ENCODE results near the gene DCAF8.

DCAF8 gene

DNA sequence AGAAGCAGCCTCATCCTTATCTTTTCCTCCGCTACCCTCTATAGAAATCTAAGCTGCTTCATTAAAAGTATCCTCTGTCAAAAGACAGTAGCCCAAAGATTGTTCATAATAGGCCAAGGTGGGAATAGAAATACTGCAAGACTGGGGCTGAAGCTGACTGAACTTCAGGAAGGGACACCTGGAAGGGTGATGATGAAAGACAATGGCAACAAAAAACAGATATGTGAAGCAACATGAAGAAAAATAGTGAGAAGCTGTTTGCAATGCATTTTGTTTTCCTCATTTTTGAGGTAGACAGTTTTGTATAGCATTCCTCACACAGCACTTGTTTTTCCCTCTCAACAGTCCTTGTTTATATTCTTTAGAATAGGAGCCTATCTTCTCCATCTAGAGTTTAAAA lies 16.9 kb downstream of the DCAF8 start:
- H2AFZ ChIP-seq (ENCODE audit: low read length) = no peak overlapping the region
- H3K79me2 ChIP-seq (ENCODE audit: low read length) = peaks cover 79% of the 10 kb centered on the region
- peaks cover 8% of the 10 kb centered on the region; the same call in 1 of the 2 replicates for H3K36me3 ChIP-seq (replicated peaks; ENCODE audit: insufficient read depth, low read length)
- H3K9ac ChIP-seq (ENCODE audit: low read length) = no peak overlapping the region
- no peak overlapping the region for H3K4me3 ChIP-seq (ENCODE audit: low read length)
- no peaks in the 10 kb centered on the region for H3K9me2 ChIP-seq (replicated peaks; ENCODE audit: insufficient read depth, low read length)
- H3K27me3 ChIP-seq (replicated peaks; ENCODE audit: insufficient read depth, low read length) = no peaks in the 10 kb centered on the region
- DNase-seq = no peak
- no peak overlapping the region for H3K27ac ChIP-seq (ENCODE audit: low read length)
- no peak overlapping the region for H3K4me2 ChIP-seq (ENCODE audit: low read depth, low read length)
- H4K20me1 ChIP-seq (ENCODE audit: insufficient read depth, low read length) = no peaks in the 10 kb centered on the region; the same call in 1 of the 2 replicates
- no peaks in the 10 kb centered on the region for H3F3A ChIP-seq (ENCODE audit: insufficient read depth, low read length)
- no peaks in the 10 kb centered on the region for H3K4me1 ChIP-seq (ENCODE audit: low read length)
- no peak for TF ChIP-seq EZH2 (optimal IDR thresholded peaks at IDR 0.05; ENCODE audit: low read depth, low read length)
- TF ChIP-seq, protein P1, sequence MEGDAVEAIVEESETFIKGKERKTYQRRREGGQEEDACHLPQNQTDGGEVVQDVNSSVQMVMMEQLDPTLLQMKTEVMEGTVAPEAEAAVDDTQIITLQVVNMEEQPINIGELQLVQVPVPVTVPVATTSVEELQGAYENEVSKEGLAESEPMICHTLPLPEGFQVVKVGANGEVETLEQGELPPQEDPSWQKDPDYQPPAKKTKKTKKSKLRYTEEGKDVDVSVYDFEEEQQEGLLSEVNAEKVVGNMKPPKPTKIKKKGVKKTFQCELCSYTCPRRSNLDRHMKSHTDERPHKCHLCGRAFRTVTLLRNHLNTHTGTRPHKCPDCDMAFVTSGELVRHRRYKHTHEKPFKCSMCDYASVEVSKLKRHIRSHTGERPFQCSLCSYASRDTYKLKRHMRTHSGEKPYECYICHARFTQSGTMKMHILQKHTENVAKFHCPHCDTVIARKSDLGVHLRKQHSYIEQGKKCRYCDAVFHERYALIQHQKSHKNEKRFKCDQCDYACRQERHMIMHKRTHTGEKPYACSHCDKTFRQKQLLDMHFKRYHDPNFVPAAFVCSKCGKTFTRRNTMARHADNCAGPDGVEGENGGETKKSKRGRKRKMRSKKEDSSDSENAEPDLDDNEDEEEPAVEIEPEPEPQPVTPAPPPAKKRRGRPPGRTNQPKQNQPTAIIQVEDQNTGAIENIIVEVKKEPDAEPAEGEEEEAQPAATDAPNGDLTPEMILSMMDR (IDR thresholded peaks at IDR 0.05; ENCODE audit: low read length) = no peak
- TF ChIP-seq EZH2phosphoT487 (IDR thresholded peaks at IDR 0.05; ENCODE audit: low read length) = no peak
- H3K9me3 ChIP-seq (replicated peaks; ENCODE audit: insufficient read depth, low read length) = no peaks in the 10 kb centered on the region

DNA sequence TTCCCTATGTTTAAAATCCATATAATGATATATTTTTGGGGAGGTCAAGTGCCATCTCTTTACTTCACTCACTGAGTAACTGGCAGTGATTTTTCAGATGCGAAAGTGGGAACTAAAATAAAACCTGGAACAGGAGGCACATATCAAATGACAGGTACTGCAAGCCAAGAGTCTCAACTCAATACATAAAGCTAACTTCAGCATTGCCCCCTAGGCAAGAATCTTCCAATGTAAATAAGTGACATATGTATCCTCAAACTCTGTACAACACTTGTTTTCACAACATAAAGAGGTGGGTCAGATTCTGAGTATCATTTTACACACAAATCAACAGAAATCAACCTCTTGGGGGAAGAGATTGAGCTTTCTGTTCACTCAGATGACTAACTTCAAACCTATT lies 18.1 kb downstream of the DCAF8 start:
- Histone ChIP-seq H2AFZ (ENCODE audit: low read length) (no peak overlapping the region), H3K36me3 (replicated peaks; ENCODE audit: insufficient read depth, low read length) (peaks cover 14% of the 10 kb centered on the region), H3K4me1 (ENCODE audit: low read length) (no peaks in the 10 kb centered on the region), H3K79me2 (ENCODE audit: low read length) (peaks cover 71% of the 10 kb centered on the region), H3F3A (ENCODE audit: insufficient read depth, low read length) (no peaks in the 10 kb centered on the region), H3K27ac (ENCODE audit: low read length) (no peak overlapping the region), H3K27me3 (replicated peaks; ENCODE audit: insufficient read depth, low read length) (no peaks in the 10 kb centered on the region), H3K9me2 (replicated peaks; ENCODE audit: insufficient read depth, low read length) (no peaks in the 10 kb centered on the region), H3K9ac (ENCODE audit: low read length) (no peak overlapping the region), H3K4me2 (ENCODE audit: low read depth, low read length) (no peak overlapping the region), H4K20me1 (ENCODE audit: insufficient read depth, low read length) (no peaks in the 10 kb centered on the region; the same call in 1 of the 2 replicates), H3K9me3 (replicated peaks; ENCODE audit: insufficient read depth, low read length) (no peaks in the 10 kb centered on the region), H3K4me3 (ENCODE audit: low read length) (no peak overlapping the region)
- no peak for DNase-seq
- TF ChIP-seq EZH2phosphoT487 (IDR thresholded peaks at IDR 0.05; ENCODE audit: low read length) (no peak), EZH2 (optimal IDR thresholded peaks at IDR 0.05; ENCODE audit: low read depth, low read length) (no peak)
- TF ChIP-seq, protein P1 (IDR thresholded peaks at IDR 0.05; ENCODE audit: low read length) = no peak

DNA sequence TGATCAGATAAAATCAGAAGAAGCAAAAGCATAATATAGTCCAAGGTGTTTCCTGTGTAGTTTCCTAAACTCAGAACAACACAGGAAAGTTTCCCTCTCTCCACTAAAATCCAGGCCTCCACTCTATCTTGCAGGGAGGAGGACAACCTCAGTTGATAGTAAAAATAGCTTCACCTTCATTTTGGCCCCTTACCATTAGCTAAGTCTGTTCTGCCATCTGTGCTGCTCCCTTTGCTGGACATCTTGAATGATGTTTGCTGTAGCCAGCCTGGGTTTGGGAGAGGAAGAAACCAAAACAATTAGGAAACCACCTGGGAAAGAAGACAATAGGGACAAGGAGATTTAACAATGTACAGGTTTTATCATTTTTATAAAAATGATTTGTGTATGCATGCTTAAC lies 18.6 kb downstream of the DCAF8 start:
- Histone ChIP-seq H4K20me1 (ENCODE audit: insufficient read depth, low read length) (no peaks in the 10 kb centered on the region; the same call in 1 of the 2 replicates), H3K27ac (ENCODE audit: low read length) (no peak overlapping the region), H2AFZ (ENCODE audit: low read length) (no peak overlapping the region), H3F3A (ENCODE audit: insufficient read depth, low read length) (no peaks in the 10 kb centered on the region), H3K9me3 (replicated peaks; ENCODE audit: insufficient read depth, low read length) (no peaks in the 10 kb centered on the region), H3K9ac (ENCODE audit: low read length) (no peak overlapping the region), H3K4me3 (ENCODE audit: low read length) (no peak overlapping the region), H3K4me2 (ENCODE audit: low read depth, low read length) (no peak overlapping the region), H3K36me3 (replicated peaks; ENCODE audit: insufficient read depth, low read length) (peaks cover 14% of the 10 kb centered on the region), H3K27me3 (replicated peaks; ENCODE audit: insufficient read depth, low read length) (no peaks in the 10 kb centered on the region), H3K9me2 (replicated peaks; ENCODE audit: insufficient read depth, low read length) (no peaks in the 10 kb centered on the region), H3K79me2 (ENCODE audit: low read length) (peaks cover 66% of the 10 kb centered on the region), H3K4me1 (ENCODE audit: low read length) (peaks cover 3% of the 10 kb centered on the region)
- TF ChIP-seq EZH2phosphoT487 (IDR thresholded peaks at IDR 0.05; ENCODE audit: low read length) = no peak
- TF ChIP-seq, protein P1 (IDR thresholded peaks at IDR 0.05; ENCODE audit: low read length) = no peak
- TF ChIP-seq EZH2 (optimal IDR thresholded peaks at IDR 0.05; ENCODE audit: low read depth, low read length) = no peak
- no peak for DNase-seq

Measured in MM.1S (cell line).